HFFc6 (cell line): Measurements from ENCODE around the gene GMEB2. TPM values are rescaled to one million over a fixed set of nuclear protein-coding genes. Genes with fewer than 3 reads are reported as not detected.
"Not testable (repeated sequence)": the region's sequence is repeated elsewhere in the genome, so short reads cannot be mapped to it uniquely, and the experiment has no call there.

ENCODE experiments used
- DNase-seq: peaks from one replicate; pipeline ENCODE4 v3.0.0-alpha.2; 2018
- H3K27ac Mint-ChIP-seq: 2 replicates; pipeline ENCODE4 v1.8.0; 2020; ENCODE audit warnings: mild to moderate bottlenecking, mixed read lengths
- H3K27me3 Mint-ChIP-seq: 2 replicates; pipeline ENCODE4 v1.8.0; 2021; ENCODE audit warnings: mild to moderate bottlenecking, moderate library complexity, mixed read lengths; ENCODE audit not compliant: insufficient read depth
- H3K36me3 Mint-ChIP-seq: 2 replicates; pipeline ENCODE4 v1.8.0; 2021; ENCODE audit warnings: low read depth, mixed read lengths
- H3K4me1 Mint-ChIP-seq: 2 replicates; pipeline ENCODE4 v1.8.0; 2020; ENCODE audit warnings: low read depth, mixed read lengths
- H3K4me3 Mint-ChIP-seq: 2 replicates; pipeline ENCODE4 v1.8.0; 2020; ENCODE audit warnings: mild to moderate bottlenecking, moderate library complexity, mixed read lengths
- H3K9me3 Mint-ChIP-seq: 2 replicates; pipeline ENCODE4 v1.8.0; 2020; ENCODE audit warnings: mild to moderate bottlenecking, mixed read lengths
- total RNA-seq, 6 experiments: library from RNA; stranded (reverse); fragmentation: NEBNext Ultra II Directional; extraction: Animal tissue kit (Norgen Biotek cat#: 25700); gene quantifications; 2 replicates in 1 of 6; 3 replicates in 5 of 6; pipeline ENCODE4 v1.2.3, GENCODE V29; 2021
- TF ChIP-seq, protein P1 (sequence below): fragments of 200-600 bp; sonication (generic); IDR thresholded peaks from 2 replicates; pipeline ENCODE4 v1.5.0; 2021; ENCODE audit warnings: antibody characterized with exemption, mild to moderate bottlenecking

The GMEB2 gene
- total RNA-seq, 6 experiments from 2014 or later = 10.9 to 12.4 (median 12.0) TPM

DNA sequence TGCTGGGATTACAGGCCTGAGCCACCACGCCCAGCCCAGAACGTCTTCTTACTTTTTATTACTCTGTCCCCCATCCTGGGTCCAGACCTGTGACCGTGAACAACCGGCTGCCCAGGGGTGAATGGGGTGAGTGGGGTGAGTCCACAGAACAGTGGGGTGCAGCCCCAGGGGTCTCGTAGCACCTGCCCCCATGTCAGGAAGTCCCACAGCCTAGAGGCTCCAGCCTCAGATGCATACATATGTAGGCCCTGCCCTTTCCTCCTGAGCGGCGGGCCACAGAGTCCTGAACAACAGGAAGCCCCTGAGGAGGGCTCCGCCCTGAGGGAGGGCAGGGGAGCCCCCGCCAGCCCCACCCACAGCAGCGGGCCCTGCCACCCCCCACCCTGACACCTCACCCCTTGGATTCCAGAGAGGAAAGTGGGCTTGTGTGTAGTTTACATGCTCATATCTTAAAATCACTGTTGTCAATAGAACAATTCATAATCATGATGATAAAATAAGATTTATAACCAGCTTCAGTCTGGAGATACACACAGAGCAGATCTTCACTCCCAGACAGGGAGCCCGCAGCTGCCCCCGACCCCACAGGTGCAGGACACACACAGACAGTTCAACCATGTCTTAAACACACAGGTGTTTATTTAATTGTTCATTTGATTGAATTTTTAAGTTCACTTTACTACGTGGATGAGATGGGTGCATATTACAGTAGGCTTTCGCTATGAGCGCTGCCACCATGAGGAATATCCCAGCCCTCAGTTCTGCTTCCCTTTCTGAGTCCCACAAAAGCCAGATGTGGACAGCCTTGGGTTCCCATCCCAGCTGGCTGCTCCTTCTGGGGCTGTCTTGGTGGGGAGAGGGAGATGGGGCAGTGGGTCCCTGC lies 12.4 kb upstream of the GMEB2 start:
- Mint-ChIP-seq H3K27me3 (peaks cover 8% of the 10 kb centered on the region), H3K4me1 (peaks cover 15% of the 10 kb centered on the region)

DNA sequence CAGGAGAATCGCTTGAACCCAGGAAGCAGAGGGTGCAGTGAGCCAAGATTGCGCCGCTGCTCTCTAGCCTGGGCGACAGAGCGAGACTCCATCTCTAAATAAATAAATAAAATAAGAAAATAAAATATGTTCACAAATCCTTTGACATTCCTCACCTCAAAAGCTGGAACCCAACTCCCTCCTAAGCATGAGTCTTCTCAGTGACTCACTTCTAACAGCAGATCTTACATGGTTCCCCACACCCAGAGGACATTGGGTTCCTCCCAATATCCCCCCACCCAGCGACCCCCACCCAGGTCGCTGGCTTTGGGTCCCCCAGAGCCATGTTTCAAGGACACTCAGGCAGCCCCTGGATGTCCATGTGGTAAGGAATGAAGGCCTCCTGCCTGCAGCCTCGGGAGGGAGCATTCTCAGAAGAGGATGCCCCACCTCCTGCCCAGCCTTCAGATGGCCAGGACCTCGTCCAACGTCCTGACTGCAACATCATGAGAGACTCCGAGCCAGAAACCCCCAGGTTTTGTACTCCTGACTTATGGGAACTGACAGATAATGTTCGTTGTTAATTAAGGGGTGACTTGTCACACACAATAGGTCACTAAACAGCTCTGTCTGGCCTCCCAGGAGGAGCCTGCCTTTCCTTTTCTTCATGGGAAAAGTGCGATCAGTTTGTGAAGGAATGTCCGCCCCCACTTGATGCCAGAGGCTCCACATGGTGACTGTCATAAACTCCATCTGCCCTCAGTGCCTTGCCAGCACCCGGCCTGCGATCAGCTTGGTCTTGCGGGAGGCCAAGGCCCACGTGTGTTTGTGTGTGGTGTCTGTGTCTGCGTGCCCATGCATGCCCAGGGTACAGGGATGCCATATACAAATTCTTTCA lies 10.1 kb upstream of the GMEB2 start:
- H3K27ac Mint-ChIP-seq = peak overlapping the region; percentile 75
- H3K4me3 Mint-ChIP-seq = peak overlapping the region; percentile 10; the same call in 1 of the 2 replicates
- H3K4me1 Mint-ChIP-seq = peaks cover 15% of the 10 kb centered on the region
- TF ChIP-seq, protein P1, sequence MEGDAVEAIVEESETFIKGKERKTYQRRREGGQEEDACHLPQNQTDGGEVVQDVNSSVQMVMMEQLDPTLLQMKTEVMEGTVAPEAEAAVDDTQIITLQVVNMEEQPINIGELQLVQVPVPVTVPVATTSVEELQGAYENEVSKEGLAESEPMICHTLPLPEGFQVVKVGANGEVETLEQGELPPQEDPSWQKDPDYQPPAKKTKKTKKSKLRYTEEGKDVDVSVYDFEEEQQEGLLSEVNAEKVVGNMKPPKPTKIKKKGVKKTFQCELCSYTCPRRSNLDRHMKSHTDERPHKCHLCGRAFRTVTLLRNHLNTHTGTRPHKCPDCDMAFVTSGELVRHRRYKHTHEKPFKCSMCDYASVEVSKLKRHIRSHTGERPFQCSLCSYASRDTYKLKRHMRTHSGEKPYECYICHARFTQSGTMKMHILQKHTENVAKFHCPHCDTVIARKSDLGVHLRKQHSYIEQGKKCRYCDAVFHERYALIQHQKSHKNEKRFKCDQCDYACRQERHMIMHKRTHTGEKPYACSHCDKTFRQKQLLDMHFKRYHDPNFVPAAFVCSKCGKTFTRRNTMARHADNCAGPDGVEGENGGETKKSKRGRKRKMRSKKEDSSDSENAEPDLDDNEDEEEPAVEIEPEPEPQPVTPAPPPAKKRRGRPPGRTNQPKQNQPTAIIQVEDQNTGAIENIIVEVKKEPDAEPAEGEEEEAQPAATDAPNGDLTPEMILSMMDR = no peak
- 0 out of 2 replicates have a peak, but pooled peaks cover 4% of the 10 kb centered on the region for H3K36me3 Mint-ChIP-seq
- DNase-seq = no peak
- H3K9me3 Mint-ChIP-seq = peaks cover 4% of the 10 kb centered on the region; the same call in 1 of the 2 replicates
- H3K27me3 Mint-ChIP-seq = peaks cover 2% of the 10 kb centered on the region; the same call in 1 of the 2 replicates

More for the DNA sequence above, 12.4 kb upstream of the GMEB2 start:
- H3K4me3 Mint-ChIP-seq = no peak overlapping the region
- peaks cover 4% of the 10 kb centered on the region; the same call in 1 of the 2 replicates for H3K9me3 Mint-ChIP-seq
- no peak for DNase-seq
- H3K27ac Mint-ChIP-seq = no peak overlapping the region; the same call in 1 of the 2 replicates
- TF ChIP-seq, protein P1 = no peak
- 0 out of 2 replicates have a peak, but pooled peaks cover 4% of the 10 kb centered on the region for H3K36me3 Mint-ChIP-seq

DNA sequence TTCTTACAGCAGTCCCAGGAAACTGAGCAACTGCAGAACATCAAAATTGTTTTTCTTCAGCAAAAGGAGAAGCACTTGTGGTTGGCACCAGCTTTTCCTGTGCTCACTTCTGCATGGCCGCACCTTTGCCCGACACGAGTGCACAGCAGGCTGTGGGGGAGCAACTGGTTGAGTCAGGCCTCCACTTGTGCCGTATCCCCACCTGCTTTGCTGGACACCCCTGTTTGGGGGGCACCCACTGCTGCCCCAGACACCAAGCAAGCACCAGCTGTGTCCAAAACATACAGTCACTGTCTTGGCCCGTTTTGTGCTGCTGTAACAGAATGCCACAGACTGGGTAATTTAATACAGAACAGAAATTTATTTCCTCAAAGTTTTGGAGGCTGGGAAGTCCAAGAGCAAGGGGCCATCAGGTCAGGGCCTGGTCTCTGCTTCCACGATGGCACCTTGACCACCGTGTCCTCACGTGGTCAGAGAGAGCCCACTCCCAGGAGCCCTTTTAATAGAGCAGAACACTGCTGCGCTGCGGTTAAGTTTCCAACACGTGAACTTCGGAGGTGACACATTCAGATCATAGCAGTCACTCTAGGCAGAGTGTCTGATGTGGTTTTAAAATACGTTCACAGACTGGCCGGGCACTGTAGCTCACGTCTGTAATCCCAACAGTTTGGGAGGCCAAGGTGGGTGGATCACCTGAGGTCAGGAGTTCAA lies 8.7 kb upstream of the GMEB2 start:
- peaks cover 4% of the 10 kb centered on the region; the same call in 1 of the 2 replicates for H3K9me3 Mint-ChIP-seq
- H3K4me1 Mint-ChIP-seq = peaks cover 15% of the 10 kb centered on the region
- TF ChIP-seq, protein P1 = no peak
- peaks cover 2% of the 10 kb centered on the region; the same call in 1 of the 2 replicates for H3K27me3 Mint-ChIP-seq
- no peak overlapping the region for H3K4me3 Mint-ChIP-seq
- no peak for DNase-seq
- H3K36me3 Mint-ChIP-seq = 0 out of 2 replicates have a peak, but pooled peaks cover 4% of the 10 kb centered on the region
- H3K27ac Mint-ChIP-seq = no peak overlapping the region

DNA sequence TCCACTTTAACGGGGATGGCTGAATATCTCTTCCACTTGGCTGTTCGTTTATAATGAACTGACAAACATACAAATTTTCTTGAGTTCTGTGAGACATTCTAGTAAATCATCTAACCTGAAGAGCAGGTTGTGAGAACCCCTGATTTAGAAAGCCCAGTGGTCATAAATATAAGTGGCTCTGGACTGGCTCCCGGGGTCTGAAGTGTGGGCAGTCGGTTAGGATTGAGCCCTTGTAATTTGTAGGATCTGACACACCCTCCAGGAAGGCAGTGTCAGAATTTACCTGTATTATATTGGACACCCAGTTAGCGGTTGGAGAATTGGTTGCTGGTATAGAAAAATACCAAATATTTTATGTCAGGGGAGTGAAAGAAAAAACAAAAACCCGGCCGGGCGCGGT lies 6.8 kb upstream of the GMEB2 start:
- Mint-ChIP-seq H3K27me3 (peaks cover 2% of the 10 kb centered on the region; the same call in 1 of the 2 replicates), H3K36me3 (peaks cover 6% of the 10 kb centered on the region)

DNA sequence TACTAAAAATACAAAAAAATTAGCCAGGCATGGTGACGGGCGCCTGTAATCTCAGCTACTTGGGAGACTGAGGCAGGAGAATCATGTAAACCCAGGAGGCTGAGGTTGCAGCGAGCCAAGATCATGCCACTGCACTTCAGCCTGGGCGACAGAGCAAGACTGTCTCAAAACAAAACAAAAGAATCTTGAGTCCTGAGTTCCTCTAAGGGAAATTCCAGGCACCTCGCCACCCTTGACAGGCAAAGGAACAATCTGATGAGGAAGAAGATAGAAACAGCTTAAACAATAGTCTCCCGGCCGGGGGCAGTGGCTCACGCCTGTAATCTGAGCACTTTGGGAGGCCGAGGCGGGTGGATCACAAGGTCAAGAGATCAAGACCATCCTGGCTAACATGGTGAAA lies 4.5 kb upstream of the GMEB2 start:
- Mint-ChIP-seq H3K4me1 (peaks cover 12% of the 10 kb centered on the region), H3K36me3 (peaks cover 11% of the 10 kb centered on the region)
- not testable (repeated sequence) for H3K9me3 Mint-ChIP-seq, H3K4me3 Mint-ChIP-seq, H3K27me3 Mint-ChIP-seq, DNase-seq, H3K27ac Mint-ChIP-seq

More for the DNA sequence above, 6.8 kb upstream of the GMEB2 start:
- peaks cover 19% of the 10 kb centered on the region for H3K4me1 Mint-ChIP-seq
- no peak overlapping the region for H3K4me3 Mint-ChIP-seq
- H3K27ac Mint-ChIP-seq = no peak overlapping the region
- peaks cover 4% of the 10 kb centered on the region; the same call in 1 of the 2 replicates for H3K9me3 Mint-ChIP-seq
- TF ChIP-seq, protein P1 = no peak
- DNase-seq = no peak

DNA sequence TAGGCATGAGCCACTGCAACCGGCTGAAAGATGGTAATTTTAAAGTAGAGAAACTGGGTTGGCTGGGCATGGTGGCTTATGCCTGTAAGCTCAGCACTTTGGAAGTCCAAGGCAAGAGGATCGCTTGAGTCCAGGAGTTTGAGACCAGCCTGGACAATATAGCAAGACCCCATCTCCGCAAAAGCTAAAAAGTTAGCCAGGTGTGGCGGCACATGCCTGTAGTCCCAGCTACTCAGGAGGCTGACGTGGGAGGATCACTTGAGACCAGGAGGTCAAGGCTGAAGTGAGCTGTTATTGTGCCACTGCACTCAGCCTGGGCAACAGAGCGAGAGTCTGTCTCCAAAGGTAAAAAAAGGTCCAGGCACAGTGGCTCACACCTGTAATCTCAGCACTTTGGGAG lies 4.1 kb upstream of the GMEB2 start:
- H3K27ac Mint-ChIP-seq, H3K9me3 Mint-ChIP-seq, H3K4me3 Mint-ChIP-seq, H3K27me3 Mint-ChIP-seq, DNase-seq: not testable (repeated sequence)
- H3K4me1 Mint-ChIP-seq = peaks cover 12% of the 10 kb centered on the region
- peaks cover 11% of the 10 kb centered on the region for H3K36me3 Mint-ChIP-seq
